ENCODE data around the gene FOXO4.

DNA sequence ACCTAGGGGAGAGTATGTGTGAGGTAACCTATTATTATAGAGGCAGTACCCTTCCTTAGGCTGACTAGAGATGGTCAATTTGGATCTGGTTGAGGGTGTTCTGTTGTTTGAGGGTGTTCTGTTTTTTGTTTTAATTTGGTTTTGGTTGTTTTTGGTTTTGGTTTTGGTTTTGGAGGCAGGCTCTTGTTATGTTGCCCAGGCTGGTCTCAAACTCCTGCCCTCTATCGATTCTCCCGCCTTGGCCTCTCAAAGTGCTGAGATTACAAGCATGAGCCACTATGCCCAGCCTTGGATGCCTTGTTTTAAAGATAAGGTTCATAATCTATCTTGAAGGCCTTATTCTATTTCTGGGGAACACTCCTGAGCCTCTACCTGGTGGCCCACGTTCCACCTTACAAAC lies 10.0 kb downstream of the FOXO4 start:
- no peak for TF ChIP-seq FOXJ3 (CRISPR knock-in tag; IDR thresholded peaks at IDR 0.05; ENCODE audit: borderline replicate concordance)
- TF ChIP-seq ETV6 (CRISPR knock-in tag; IDR thresholded peaks at IDR 0.05): no peak
- TF ChIP-seq E2F4 (CRISPR knock-in tag; IDR thresholded peaks at IDR 0.05; ENCODE audit: borderline replicate concordance, low read depth): no peak
- TF ChIP-seq SMAD4 (CRISPR knock-in tag; IDR thresholded peaks at IDR 0.05): no peak
